ENCODE measurements around the gene WNT4.

GRCh38 chr1:22108339-22109105 is 34.4 kb downstream of the WNT4 start:
- TF ChIP-seq GATA2 (IDR thresholded peaks at IDR 0.05; ENCODE audit: low read depth, low read length) (no peak), GATA3 (IDR thresholded peaks at IDR 0.05; ENCODE audit: low read depth, low read length) (no peak)

All from SH-SY5Y (cell line).